ENCODE results near the gene PHOX2A.

PHOX2A gene

GRCh38 chr11:72238040-72238450 is 5.9 kb downstream of the PHOX2A start:
- DNase-seq (ENCODE audit: low read depth): peak; percentile 80
- no peak overlapping the region for H3K4me3 ChIP-seq (ENCODE audit: low read depth, low read length)
- peak; percentile 89 for TF ChIP-seq CTCF (conservative IDR thresholded peaks at IDR 0.05; ENCODE audit: low read depth, low read length)

GRCh38 chr11:72237112-72237931 is 6.7 kb downstream of the PHOX2A start:
- no peak for TF ChIP-seq CTCF (conservative IDR thresholded peaks at IDR 0.05; ENCODE audit: low read depth, low read length)
- DNase-seq (ENCODE audit: low read depth): no peak
- H3K4me3 ChIP-seq (ENCODE audit: low read depth, low read length): no peak overlapping the region

- no peak for TF ChIP-seq CTCF (conservative IDR thresholded peaks at IDR 0.05; ENCODE audit: low read depth, low read length)
- no peak overlapping the region for H3K4me3 ChIP-seq (ENCODE audit: low read depth, low read length)
Observed at GRCh38 chr11:72236774-72237111, 7.2 kb downstream of the PHOX2A start.

GRCh38 chr11:72236083-72236697 is 7.8 kb downstream of the PHOX2A start:
- DNase-seq (ENCODE audit: low read depth): no peak
- no peak overlapping the region for H3K4me3 ChIP-seq (ENCODE audit: low read depth, low read length)
- TF ChIP-seq CTCF (conservative IDR thresholded peaks at IDR 0.05; ENCODE audit: low read depth, low read length): no peak

More at GRCh38 chr11:72236774-72237111, 7.2 kb downstream of the PHOX2A start:
- no peak for DNase-seq (ENCODE audit: low read depth)

GRCh38 chr11:72235351-72236057 is 8.5 kb downstream of the PHOX2A start:
- DNase-seq (ENCODE audit: low read depth): no peak

GRCh38 chr11:72234920-72235319 is 9.1 kb downstream of the PHOX2A start:
- no peak for TF ChIP-seq CTCF (conservative IDR thresholded peaks at IDR 0.05; ENCODE audit: low read depth, low read length)
- no peak overlapping the region for H3K4me3 ChIP-seq (ENCODE audit: low read depth, low read length)
- DNase-seq (ENCODE audit: low read depth): no peak

More at GRCh38 chr11:72235351-72236057, 8.5 kb downstream of the PHOX2A start:
- no peak overlapping the region for H3K4me3 ChIP-seq (ENCODE audit: low read depth, low read length)
- TF ChIP-seq CTCF (conservative IDR thresholded peaks at IDR 0.05; ENCODE audit: low read depth, low read length): no peak
